Parathyroid adenoma (tissue), 2 donors: ENCODE results near the gene HERC2.
"Not testable (repeated sequence)": the region's sequence is repeated elsewhere in the genome, so short reads cannot be mapped to it uniquely, and the experiment has no call there.

ENCODE experiments used
- H2AFZ ChIP-seq: fragments of 300-600 bp; sonication (generic); one replicate; pipeline ENCODE4 v1.7.0; 2017; ENCODE audit warnings: antibody characterized with exemption, mild to moderate bottlenecking
- H3K27ac ChIP-seq: fragments of 300-600 bp; sonication (generic); one replicate; pipeline ENCODE4 v1.7.0; 2017
- H3K27me3 ChIP-seq: fragments of 300-600 bp; sonication (generic); one replicate; pipeline ENCODE4 v1.7.0; 2017; ENCODE audit warnings: low read length; ENCODE audit not compliant: control insufficient read depth, insufficient read depth
- H3K36me3 ChIP-seq: fragments of 300-600 bp; sonication (generic); one replicate; pipeline ENCODE4 v1.7.0; 2017; ENCODE audit warnings: low read length; ENCODE audit not compliant: control insufficient read depth, insufficient read depth
- H3K4me1 ChIP-seq: fragments of 300-600 bp; sonication (generic); one replicate; pipeline ENCODE4 v1.7.0; 2017; ENCODE audit warnings: control low read depth
- H3K4me2 ChIP-seq: fragments of 300-600 bp; sonication (generic); one replicate; pipeline ENCODE4 v1.7.0; 2017; ENCODE audit warnings: low read length
- H3K4me3 ChIP-seq: fragments of 300-600 bp; sonication (generic); one replicate; pipeline ENCODE4 v1.7.0; 2017; ENCODE audit warnings: low read depth, low read length
- H3K79me2 ChIP-seq: fragments of 300-600 bp; sonication (generic); one replicate; pipeline ENCODE4 v1.7.0; 2017; ENCODE audit warnings: control low read depth
- H3K9ac ChIP-seq: fragments of 300-600 bp; sonication (generic); one replicate; pipeline ENCODE4 v1.7.0; 2017; ENCODE audit warnings: mild to moderate bottlenecking
- H3K9me3 ChIP-seq: fragments of 300-600 bp; sonication (generic); one replicate; pipeline ENCODE4 v1.7.0; 2017; ENCODE audit warnings: low read length; ENCODE audit not compliant: control insufficient read depth
- TF ChIP-seq, protein P1 (sequence below): fragments of 300-600 bp; sonication (generic); IDR thresholded peaks from one replicate; pipeline ENCODE4 v1.7.0; 2017; ENCODE audit warnings: antibody characterized with exemption, mild to moderate bottlenecking
- donor health status: primary hyperparathyroidism.

The HERC2 gene

GRCh38 chr15:28147801-28148200 lies 174.2 kb downstream of the HERC2 start:
- Histone ChIP-seq H3K9ac (no peak overlapping the region), H3K27me3 (no peaks in the 10 kb centered on the region), H3K27ac (no peak overlapping the region), H3K4me1 (no peaks in the 10 kb centered on the region), H3K9me3 (no peaks in the 10 kb centered on the region), H3K79me2 (peaks cover 3% of the 10 kb centered on the region), H3K4me3 (no peak overlapping the region), H3K4me2 (no peak overlapping the region), H3K36me3 (no peaks in the 10 kb centered on the region), H2AFZ (no peak overlapping the region)
- TF ChIP-seq, protein P1, sequence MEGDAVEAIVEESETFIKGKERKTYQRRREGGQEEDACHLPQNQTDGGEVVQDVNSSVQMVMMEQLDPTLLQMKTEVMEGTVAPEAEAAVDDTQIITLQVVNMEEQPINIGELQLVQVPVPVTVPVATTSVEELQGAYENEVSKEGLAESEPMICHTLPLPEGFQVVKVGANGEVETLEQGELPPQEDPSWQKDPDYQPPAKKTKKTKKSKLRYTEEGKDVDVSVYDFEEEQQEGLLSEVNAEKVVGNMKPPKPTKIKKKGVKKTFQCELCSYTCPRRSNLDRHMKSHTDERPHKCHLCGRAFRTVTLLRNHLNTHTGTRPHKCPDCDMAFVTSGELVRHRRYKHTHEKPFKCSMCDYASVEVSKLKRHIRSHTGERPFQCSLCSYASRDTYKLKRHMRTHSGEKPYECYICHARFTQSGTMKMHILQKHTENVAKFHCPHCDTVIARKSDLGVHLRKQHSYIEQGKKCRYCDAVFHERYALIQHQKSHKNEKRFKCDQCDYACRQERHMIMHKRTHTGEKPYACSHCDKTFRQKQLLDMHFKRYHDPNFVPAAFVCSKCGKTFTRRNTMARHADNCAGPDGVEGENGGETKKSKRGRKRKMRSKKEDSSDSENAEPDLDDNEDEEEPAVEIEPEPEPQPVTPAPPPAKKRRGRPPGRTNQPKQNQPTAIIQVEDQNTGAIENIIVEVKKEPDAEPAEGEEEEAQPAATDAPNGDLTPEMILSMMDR: no peak

GRCh38 chr15:28145419-28145818 lies 176.6 kb downstream of the HERC2 start:
- not testable (repeated sequence) for H3K9me3 ChIP-seq, H3K79me2 ChIP-seq, H3K27me3 ChIP-seq, H3K36me3 ChIP-seq, H3K4me3 ChIP-seq, H3K9ac ChIP-seq, H3K27ac ChIP-seq, H2AFZ ChIP-seq, H3K4me2 ChIP-seq, H3K4me1 ChIP-seq

DNA sequence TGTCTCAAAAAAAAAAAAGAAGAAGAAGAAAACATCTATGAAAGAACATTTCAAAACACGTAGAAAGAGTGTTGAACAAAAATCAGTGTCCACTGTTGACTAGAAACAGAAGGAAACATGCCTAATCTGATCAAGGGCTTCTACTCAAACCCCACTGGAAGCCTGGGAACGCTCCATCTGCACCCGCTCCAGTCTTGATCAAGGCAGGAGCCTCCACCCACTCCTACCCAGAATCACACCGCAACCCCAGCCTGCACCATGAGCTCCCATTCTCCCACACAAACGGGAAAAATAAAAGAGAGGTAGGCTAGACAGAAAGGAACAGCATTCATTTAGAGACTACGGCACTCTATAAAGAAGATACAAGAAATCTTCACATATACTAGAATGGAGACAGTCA lies 181.9 kb downstream of the HERC2 start:
- no peak overlapping the region for H2AFZ ChIP-seq
- no peak overlapping the region for H3K9ac ChIP-seq
- no peaks in the 10 kb centered on the region for H3K27me3 ChIP-seq
- no peak overlapping the region for H3K27ac ChIP-seq
- H3K4me2 ChIP-seq: no peak overlapping the region
- no peaks in the 10 kb centered on the region for H3K4me1 ChIP-seq
- TF ChIP-seq, protein P1: no peak
- H3K79me2 ChIP-seq: no peaks in the 10 kb centered on the region
- no peaks in the 10 kb centered on the region for H3K9me3 ChIP-seq
- no peak overlapping the region for H3K4me3 ChIP-seq
- H3K36me3 ChIP-seq: no peaks in the 10 kb centered on the region

DNA sequence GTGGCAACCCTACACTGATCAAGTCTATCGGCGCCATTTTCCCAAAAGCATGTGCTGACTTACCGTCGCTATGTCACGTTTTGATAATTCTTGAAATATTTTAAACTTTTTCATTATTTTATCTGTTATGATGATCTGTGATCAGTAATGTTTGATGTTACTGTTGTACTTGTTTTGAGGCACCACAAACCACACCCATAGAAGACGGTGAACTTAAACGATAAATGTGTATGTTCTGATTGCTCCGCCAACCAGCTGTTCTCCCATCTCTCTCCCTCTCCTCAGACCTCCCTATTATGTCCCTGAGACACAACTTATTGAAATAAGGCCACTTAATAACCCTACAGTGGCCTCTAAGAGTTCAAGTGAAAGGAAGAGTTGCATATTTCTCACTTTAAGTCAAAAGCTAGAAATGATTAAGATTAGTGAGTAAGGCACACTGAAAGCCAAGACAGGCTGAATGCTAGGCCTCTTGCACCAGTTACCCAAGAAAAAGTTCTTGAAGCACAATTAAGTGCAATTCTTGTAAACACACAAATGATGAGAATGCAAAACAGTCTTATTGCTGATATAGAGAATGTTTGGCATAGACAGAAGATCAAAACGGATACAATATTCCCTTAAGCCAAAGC lies 184.5 kb downstream of the HERC2 start:
- not testable (repeated sequence) for H3K36me3 ChIP-seq, H3K4me3 ChIP-seq, H2AFZ ChIP-seq

DNA sequence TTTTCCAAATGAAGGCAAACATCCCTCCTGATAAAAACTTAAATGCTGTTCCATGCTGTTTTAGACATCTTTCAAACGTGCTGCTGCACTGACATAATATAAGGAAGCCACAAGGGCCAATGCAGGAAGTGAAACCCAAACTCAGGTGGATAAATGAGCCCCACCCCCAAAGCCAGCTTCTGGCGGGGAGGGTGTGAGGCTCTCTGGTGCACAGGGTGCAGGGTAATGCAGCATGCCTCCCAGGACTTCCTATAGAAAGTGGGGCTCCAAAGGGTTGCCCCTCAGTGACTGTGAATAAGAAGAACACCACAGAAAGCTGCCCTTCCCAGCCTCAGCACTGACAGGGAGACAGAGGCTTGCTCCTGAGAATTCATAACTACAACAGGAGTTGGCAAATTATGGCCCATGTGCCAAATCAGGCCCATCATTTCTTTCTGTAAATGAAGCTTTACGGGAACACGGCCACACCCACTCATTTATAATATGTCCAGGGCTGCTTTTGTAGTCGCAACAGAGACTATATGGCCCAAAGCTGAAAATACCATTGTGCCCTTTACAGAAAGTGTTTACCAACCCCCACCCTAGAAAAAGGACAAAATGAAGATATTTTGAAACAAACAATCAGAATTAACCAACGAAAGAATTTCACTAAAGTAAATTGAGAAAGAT lies 185.6 kb downstream of the HERC2 start:
- H3K36me3 ChIP-seq, H3K9ac ChIP-seq, H3K27me3 ChIP-seq, H3K27ac ChIP-seq, H3K4me2 ChIP-seq, H3K4me1 ChIP-seq, H3K4me3 ChIP-seq, H3K79me2 ChIP-seq, H2AFZ ChIP-seq, H3K9me3 ChIP-seq: not testable (repeated sequence)

More for the DNA sequence above, 184.5 kb downstream of the HERC2 start:
- H3K27me3 ChIP-seq, H3K27ac ChIP-seq, H3K4me1 ChIP-seq, H3K9ac ChIP-seq, H3K9me3 ChIP-seq, H3K4me2 ChIP-seq, H3K79me2 ChIP-seq: not testable (repeated sequence)

- TF ChIP-seq, protein P1: no peak
- Histone ChIP-seq H3K9me3 (no peaks in the 10 kb centered on the region), H3K27ac (no peak overlapping the region), H3K4me1 (no peaks in the 10 kb centered on the region), H3K4me3 (no peak overlapping the region), H2AFZ (no peak overlapping the region), H3K36me3 (no peaks in the 10 kb centered on the region), H3K4me2 (no peak overlapping the region), H3K27me3 (no peaks in the 10 kb centered on the region), H3K9ac (no peak overlapping the region), H3K79me2 (no peaks in the 10 kb centered on the region)
These were observed 188.7 kb downstream of the HERC2 start for GRCh38 chr15:28133281-28133680.
